WTC11 (cell line): Measurements from ENCODE around the gene KRCC1. TPM values are rescaled to one million over a fixed set of nuclear protein-coding genes. Genes with fewer than 3 reads are reported as not detected.

Source experiments
- ATAC-seq: fragments of 200-7000 bp; cut with Tn5 transposase; 2 replicates; pipeline ENCODE4 v1.10.0; 2021; ENCODE audit warnings: mild to moderate bottlenecking, moderate library complexity
- CTCF ChIA-PET: fragments of 300-600 bp; sonication (Branson Sonifier 250); formaldehyde crosslinking; loops from one replicate; lab custom pipeline; 2021; ENCODE audit warnings: antibody characterized with exemption; lab: Charles Lee
- POLR2A ChIA-PET: fragments of 350-600 bp; sonication (Branson Sonifier 250); formaldehyde crosslinking; loops from one replicate; lab custom pipeline; 2021; ENCODE audit warnings: antibody characterized with exemption; lab: Charles Lee
- DNase-seq: peaks from one replicate; pipeline ENCODE4 v3.0.0; 2021; ENCODE audit warnings: low spot score
- H3K27ac Mint-ChIP-seq: 2 replicates; pipeline ENCODE4 v1.8.0; 2021; ENCODE audit warnings: mixed read lengths
- H3K27me3 Mint-ChIP-seq: 2 replicates; pipeline ENCODE4 v1.8.0; 2021; ENCODE audit warnings: low read depth, mild to moderate bottlenecking, moderate library complexity, mixed read lengths
- H3K36me3 Mint-ChIP-seq: 2 replicates; pipeline ENCODE4 v1.8.0; 2021; ENCODE audit warnings: mixed read lengths
- H3K4me1 Mint-ChIP-seq: 2 replicates; pipeline ENCODE4 v1.8.0; 2022; ENCODE audit warnings: mixed read lengths
- H3K4me3 Mint-ChIP-seq: 2 replicates; pipeline ENCODE4 v1.8.0; 2021; ENCODE audit warnings: mild to moderate bottlenecking, moderate library complexity, mixed read lengths
- H3K9me3 Mint-ChIP-seq: 2 replicates; pipeline ENCODE4 v1.8.0; 2021; ENCODE audit warnings: mixed read lengths
- CREM ChIP-seq: sonication (generic); formaldehyde crosslinking; IDR thresholded peaks from 2 replicates; pipeline ENCODE4 v1.8.1; 2022; ENCODE audit warnings: mild to moderate bottlenecking, missing genetic modification reagents, moderate library complexity
- EMX1 ChIP-seq: fragments of 250-450 bp; sonication (Bioruptor Pico); IDR thresholded peaks from 2 replicates; pipeline ENCODE4 v1.8.0; 2021; ENCODE audit warnings: mild to moderate bottlenecking
- FOXJ3 ChIP-seq: sonication (generic); formaldehyde crosslinking; IDR thresholded peaks from 2 replicates; pipeline ENCODE4 v1.9.0; 2021; ENCODE audit warnings: missing genetic modification reagents, mild to moderate bottlenecking, borderline replicate concordance
- GTF2I ChIP-seq: fragments of 250-450 bp; sonication (Bioruptor Pico); conservative IDR thresholded peaks from 2 replicates; pipeline ENCODE4 v1.4.0; 2021; ENCODE audit warnings: mild to moderate bottlenecking
- MYBL2 ChIP-seq: sonication (generic); formaldehyde crosslinking; IDR thresholded peaks from 2 replicates; pipeline ENCODE4 v1.8.1; 2023; ENCODE audit warnings: mild to moderate bottlenecking, moderate library complexity, missing genetic modification reagents
- NFE2L1 ChIP-seq: sonication (generic); formaldehyde crosslinking; IDR thresholded peaks from 2 replicates; pipeline ENCODE4 v1.8.1; 2023; ENCODE audit warnings: missing genetic modification reagents
- NFYB ChIP-seq: sonication (generic); formaldehyde crosslinking; conservative IDR thresholded peaks from 2 replicates; pipeline ENCODE4 v1.8.0; 2022; ENCODE audit warnings: low read depth, missing genetic modification reagents
- NR1H2 ChIP-seq: sonication (generic); formaldehyde crosslinking; IDR thresholded peaks from 2 replicates; pipeline ENCODE4 v1.9.0; 2021; ENCODE audit warnings: mild to moderate bottlenecking, moderate library complexity, missing genetic modification reagents
- NR2C2 ChIP-seq: sonication (generic); formaldehyde crosslinking; IDR thresholded peaks from 2 replicates; pipeline ENCODE4 v1.8.0; 2022; ENCODE audit warnings: mild to moderate bottlenecking, missing genetic modification reagents
- OVOL2 ChIP-seq: fragments of 250-450 bp; sonication (Bioruptor Pico); IDR thresholded peaks from 2 replicates; pipeline ENCODE4 v1.9.0; 2021; ENCODE audit warnings: mild to moderate bottlenecking, borderline replicate concordance
- SOX15 ChIP-seq: fragments of 250-450 bp; sonication (Bioruptor Pico); IDR thresholded peaks from 2 replicates; pipeline ENCODE4 v1.9.0; 2021; ENCODE audit warnings: mild to moderate bottlenecking
- TCF7 ChIP-seq: sonication (generic); formaldehyde crosslinking; IDR thresholded peaks from 2 replicates; pipeline ENCODE4 v1.8.0; 2022; ENCODE audit warnings: mild to moderate bottlenecking, low read depth, missing genetic modification reagents, moderate library complexity
- TEAD1 ChIP-seq: sonication (generic); formaldehyde crosslinking; IDR thresholded peaks from 2 replicates; pipeline ENCODE4 v1.8.0; 2022; ENCODE audit warnings: mild to moderate bottlenecking, missing genetic modification reagents
- ZNF263 ChIP-seq: sonication (generic); formaldehyde crosslinking; IDR thresholded peaks from 2 replicates; pipeline ENCODE4 v1.8.1; 2022; ENCODE audit warnings: low read depth, mild to moderate bottlenecking, moderate library complexity, missing genetic modification reagents
- ZNF423 ChIP-seq: fragments of 250-450 bp; sonication (Bioruptor Pico); IDR thresholded peaks from 2 replicates; pipeline ENCODE4 v2.1.2; 2022; ENCODE audit warnings: mild to moderate bottlenecking, moderate library complexity
- total RNA-seq: library from RNA; stranded (reverse); gene quantifications from 3 replicates; pipeline ENCODE4 v1.2.3, GENCODE V29; 2021
- TF ChIP-seq, protein P1 (sequence below): sonication (generic); formaldehyde crosslinking; IDR thresholded peaks from 2 replicates; pipeline ENCODE4 v1.8.1; 2022; ENCODE audit warnings: low read depth, mild to moderate bottlenecking, moderate library complexity, missing genetic modification reagents, borderline replicate concordance
- TF ChIP-seq, protein P2 (sequence below): fragments of 250-450 bp; sonication (Bioruptor Pico); IDR thresholded peaks from 2 replicates; pipeline ENCODE4 v1.8.0; 2021; ENCODE audit warnings: mild to moderate bottlenecking
- TF ChIP-seq, protein P3 (sequence below): sonication (generic); formaldehyde crosslinking; IDR thresholded peaks from 2 replicates; pipeline ENCODE4 v1.8.0; 2022; ENCODE audit warnings: mild to moderate bottlenecking, missing genetic modification reagents
- TF ChIP-seq, protein P4 (sequence below): sonication (generic); formaldehyde crosslinking; IDR thresholded peaks from 2 replicates; pipeline ENCODE4 v1.8.0; 2022; ENCODE audit warnings: missing genetic modification reagents
- TF ChIP-seq, protein P5 (sequence below): sonication (generic); formaldehyde crosslinking; conservative IDR thresholded peaks from 2 replicates; pipeline ENCODE4 v1.8.1; 2023; ENCODE audit warnings: mild to moderate bottlenecking, low read depth, missing genetic modification reagents, moderate library complexity
- TF ChIP-seq, protein P6 (sequence below): sonication (generic); formaldehyde crosslinking; IDR thresholded peaks from 2 replicates; pipeline ENCODE4 v1.8.1; 2022; ENCODE audit warnings: mild to moderate bottlenecking, missing genetic modification reagents, moderate library complexity, borderline replicate concordance
- TF ChIP-seq, protein P7 (sequence below): sonication (generic); formaldehyde crosslinking; conservative IDR thresholded peaks from 2 replicates; pipeline ENCODE4 v1.8.1; 2022; ENCODE audit warnings: mild to moderate bottlenecking, missing genetic modification reagents

Gene KRCC1
- total RNA-seq, 1 experiment from 2014 or later, result 7.6 TPM

DNA sequence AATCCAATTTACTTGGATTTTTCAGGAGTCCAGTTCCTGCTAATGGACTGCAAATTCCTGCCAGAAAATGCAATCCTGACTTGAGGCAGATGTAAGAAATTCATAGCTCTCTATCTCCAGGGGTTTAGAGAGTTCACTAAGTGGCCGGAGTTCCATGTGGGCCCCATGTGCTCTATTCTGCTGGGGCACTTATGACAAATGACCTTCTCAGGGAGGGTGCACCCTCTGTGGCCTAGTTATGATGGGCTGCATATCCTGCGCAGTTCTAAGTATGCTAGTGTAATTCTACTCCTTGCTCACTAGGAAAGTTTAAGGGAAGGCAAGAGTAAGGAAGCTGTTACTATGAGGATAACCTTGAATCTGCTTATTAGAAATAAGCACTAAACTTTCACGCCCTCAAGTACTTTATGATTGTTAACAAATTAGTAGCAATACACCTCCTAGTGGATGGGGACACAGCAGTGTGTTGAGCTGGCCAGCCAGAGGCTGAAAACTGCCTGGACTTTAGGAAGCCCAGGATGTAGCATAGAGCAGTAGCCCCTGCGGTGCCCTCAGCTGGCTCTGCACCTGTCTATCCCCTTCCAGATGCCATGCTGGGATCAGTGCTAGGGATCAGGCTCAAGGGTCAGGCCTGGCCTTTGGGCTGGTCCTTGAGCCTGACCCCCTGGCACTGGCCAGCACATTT, 26.5 kb upstream of the KRCC1 start:
- ATAC-seq (peak; percentile 46), DNase-seq (no peak)
- Mint-ChIP-seq H3K36me3 (no peaks in the 10 kb centered on the region), H3K27ac (no peak overlapping the region), H3K4me1 (peaks cover 21% of the 10 kb centered on the region), H3K4me3 (no peak overlapping the region), H3K27me3 (no peaks in the 10 kb centered on the region; the same call in 1 of the 2 replicates), H3K9me3 (no peaks in the 10 kb centered on the region)
- ChIA-PET CTCF (interaction anchor here (0.5 to 2.9 kb wide), 4 partner anchors 22 to 268 kb away, joined by 3 to 33 read pairs (median 4); no protein-coding TSS in a partner anchor), POLR2A (interaction anchor here (1.2 kb wide), 1 partner anchor 22 kb away, joined by 5 read pairs; no protein-coding TSS in a partner anchor)
- TF ChIP-seq ZNF423 (CRISPR knock-in tag), result no peak
- TF ChIP-seq, protein P1, sequence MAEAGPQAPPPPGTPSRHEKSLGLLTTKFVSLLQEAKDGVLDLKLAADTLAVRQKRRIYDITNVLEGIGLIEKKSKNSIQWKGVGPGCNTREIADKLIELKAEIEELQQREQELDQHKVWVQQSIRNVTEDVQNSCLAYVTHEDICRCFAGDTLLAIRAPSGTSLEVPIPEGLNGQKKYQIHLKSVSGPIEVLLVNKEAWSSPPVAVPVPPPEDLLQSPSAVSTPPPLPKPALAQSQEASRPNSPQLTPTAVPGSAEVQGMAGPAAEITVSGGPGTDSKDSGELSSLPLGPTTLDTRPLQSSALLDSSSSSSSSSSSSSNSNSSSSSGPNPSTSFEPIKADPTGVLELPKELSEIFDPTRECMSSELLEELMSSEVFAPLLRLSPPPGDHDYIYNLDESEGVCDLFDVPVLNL (CRISPR knock-in tag), result no peak
- no peak for TF ChIP-seq MYBL2 (CRISPR knock-in tag)

DNA sequence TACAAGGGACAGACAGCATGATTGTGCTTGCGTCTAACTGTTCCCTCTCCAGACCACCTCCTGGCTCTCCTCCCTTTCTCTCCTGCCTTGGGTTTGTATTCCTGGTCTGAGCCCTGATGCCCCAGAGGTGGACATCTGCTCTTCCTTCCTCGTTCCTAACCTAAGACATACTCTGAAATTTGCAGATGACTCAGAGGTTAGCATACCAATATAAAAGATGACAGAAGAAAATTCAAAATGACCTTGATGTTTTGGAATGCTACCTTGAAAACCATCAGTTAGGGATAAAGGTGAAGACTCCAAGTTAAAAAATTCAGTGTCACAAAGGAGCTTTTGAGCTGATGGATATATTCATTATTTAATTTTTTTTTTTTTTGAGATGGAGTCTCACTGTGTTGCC, 25.0 kb upstream of the KRCC1 start:
- Mint-ChIP-seq H3K27ac (no peak overlapping the region), H3K9me3 (no peaks in the 10 kb centered on the region), H3K4me1 (peaks cover 21% of the 10 kb centered on the region)
- no peak for DNase-seq
- CTCF ChIA-PET, result no interaction called here
- TF ChIP-seq NFYB (CRISPR knock-in tag) (no peak), TEAD1 (CRISPR knock-in tag) (no peak), OVOL2 (CRISPR knock-in tag) (no peak), TCF7 (CRISPR knock-in tag) (no peak), NR1H2 (no peak), GTF2I (CRISPR knock-in tag) (no peak), NR2C2 (CRISPR knock-in tag) (no peak), ZNF263 (CRISPR knock-in tag) (no peak), FOXJ3 (CRISPR knock-in tag) (no peak), SOX15 (CRISPR knock-in tag) (no peak), EMX1 (CRISPR knock-in tag) (no peak), NFE2L1 (CRISPR knock-in tag) (no peak), CREM (CRISPR knock-in tag) (no peak)
- TF ChIP-seq, protein P2, sequence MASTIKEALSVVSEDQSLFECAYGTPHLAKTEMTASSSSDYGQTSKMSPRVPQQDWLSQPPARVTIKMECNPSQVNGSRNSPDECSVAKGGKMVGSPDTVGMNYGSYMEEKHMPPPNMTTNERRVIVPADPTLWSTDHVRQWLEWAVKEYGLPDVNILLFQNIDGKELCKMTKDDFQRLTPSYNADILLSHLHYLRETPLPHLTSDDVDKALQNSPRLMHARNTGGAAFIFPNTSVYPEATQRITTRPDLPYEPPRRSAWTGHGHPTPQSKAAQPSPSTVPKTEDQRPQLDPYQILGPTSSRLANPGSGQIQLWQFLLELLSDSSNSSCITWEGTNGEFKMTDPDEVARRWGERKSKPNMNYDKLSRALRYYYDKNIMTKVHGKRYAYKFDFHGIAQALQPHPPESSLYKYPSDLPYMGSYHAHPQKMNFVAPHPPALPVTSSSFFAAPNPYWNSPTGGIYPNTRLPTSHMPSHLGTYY (CRISPR knock-in tag), result no peak
- TF ChIP-seq, protein P3, sequence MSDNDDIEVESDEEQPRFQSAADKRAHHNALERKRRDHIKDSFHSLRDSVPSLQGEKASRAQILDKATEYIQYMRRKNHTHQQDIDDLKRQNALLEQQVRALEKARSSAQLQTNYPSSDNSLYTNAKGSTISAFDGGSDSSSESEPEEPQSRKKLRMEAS (CRISPR knock-in tag), result no peak
- TF ChIP-seq, protein P4, sequence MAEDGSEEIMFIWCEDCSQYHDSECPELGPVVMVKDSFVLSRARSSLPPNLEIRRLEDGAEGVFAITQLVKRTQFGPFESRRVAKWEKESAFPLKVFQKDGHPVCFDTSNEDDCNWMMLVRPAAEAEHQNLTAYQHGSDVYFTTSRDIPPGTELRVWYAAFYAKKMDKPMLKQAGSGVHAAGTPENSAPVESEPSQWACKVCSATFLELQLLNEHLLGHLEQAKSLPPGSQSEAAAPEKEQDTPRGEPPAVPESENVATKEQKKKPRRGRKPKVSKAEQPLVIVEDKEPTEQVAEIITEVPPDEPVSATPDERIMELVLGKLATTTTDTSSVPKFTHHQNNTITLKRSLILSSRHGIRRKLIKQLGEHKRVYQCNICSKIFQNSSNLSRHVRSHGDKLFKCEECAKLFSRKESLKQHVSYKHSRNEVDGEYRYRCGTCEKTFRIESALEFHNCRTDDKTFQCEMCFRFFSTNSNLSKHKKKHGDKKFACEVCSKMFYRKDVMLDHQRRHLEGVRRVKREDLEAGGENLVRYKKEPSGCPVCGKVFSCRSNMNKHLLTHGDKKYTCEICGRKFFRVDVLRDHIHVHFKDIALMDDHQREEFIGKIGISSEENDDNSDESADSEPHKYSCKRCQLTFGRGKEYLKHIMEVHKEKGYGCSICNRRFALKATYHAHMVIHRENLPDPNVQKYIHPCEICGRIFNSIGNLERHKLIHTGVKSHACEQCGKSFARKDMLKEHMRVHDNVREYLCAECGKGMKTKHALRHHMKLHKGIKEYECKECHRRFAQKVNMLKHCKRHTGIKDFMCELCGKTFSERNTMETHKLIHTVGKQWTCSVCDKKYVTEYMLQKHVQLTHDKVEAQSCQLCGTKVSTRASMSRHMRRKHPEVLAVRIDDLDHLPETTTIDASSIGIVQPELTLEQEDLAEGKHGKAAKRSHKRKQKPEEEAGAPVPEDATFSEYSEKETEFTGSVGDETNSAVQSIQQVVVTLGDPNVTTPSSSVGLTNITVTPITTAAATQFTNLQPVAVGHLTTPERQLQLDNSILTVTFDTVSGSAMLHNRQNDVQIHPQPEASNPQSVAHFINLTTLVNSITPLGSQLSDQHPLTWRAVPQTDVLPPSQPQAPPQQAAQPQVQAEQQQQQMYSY (CRISPR knock-in tag), result no peak
- TF ChIP-seq, protein P5, sequence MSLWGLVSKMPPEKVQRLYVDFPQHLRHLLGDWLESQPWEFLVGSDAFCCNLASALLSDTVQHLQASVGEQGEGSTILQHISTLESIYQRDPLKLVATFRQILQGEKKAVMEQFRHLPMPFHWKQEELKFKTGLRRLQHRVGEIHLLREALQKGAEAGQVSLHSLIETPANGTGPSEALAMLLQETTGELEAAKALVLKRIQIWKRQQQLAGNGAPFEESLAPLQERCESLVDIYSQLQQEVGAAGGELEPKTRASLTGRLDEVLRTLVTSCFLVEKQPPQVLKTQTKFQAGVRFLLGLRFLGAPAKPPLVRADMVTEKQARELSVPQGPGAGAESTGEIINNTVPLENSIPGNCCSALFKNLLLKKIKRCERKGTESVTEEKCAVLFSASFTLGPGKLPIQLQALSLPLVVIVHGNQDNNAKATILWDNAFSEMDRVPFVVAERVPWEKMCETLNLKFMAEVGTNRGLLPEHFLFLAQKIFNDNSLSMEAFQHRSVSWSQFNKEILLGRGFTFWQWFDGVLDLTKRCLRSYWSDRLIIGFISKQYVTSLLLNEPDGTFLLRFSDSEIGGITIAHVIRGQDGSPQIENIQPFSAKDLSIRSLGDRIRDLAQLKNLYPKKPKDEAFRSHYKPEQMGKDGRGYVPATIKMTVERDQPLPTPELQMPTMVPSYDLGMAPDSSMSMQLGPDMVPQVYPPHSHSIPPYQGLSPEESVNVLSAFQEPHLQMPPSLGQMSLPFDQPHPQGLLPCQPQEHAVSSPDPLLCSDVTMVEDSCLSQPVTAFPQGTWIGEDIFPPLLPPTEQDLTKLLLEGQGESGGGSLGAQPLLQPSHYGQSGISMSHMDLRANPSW, result no peak
- TF ChIP-seq, protein P6, sequence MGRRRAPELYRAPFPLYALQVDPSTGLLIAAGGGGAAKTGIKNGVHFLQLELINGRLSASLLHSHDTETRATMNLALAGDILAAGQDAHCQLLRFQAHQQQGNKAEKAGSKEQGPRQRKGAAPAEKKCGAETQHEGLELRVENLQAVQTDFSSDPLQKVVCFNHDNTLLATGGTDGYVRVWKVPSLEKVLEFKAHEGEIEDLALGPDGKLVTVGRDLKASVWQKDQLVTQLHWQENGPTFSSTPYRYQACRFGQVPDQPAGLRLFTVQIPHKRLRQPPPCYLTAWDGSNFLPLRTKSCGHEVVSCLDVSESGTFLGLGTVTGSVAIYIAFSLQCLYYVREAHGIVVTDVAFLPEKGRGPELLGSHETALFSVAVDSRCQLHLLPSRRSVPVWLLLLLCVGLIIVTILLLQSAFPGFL (CRISPR knock-in tag), result no peak
- TF ChIP-seq, protein P7, sequence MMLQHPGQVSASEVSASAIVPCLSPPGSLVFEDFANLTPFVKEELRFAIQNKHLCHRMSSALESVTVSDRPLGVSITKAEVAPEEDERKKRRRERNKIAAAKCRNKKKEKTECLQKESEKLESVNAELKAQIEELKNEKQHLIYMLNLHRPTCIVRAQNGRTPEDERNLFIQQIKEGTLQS (CRISPR knock-in tag), result no peak
- TF ChIP-seq, all 79 proteins: peak for 0
- Mint-ChIP-seq H3K4me3 (no peak overlapping the region), H3K27me3 (no peaks in the 10 kb centered on the region; the same call in 1 of the 2 replicates), H3K36me3 (no peaks in the 10 kb centered on the region)
- no peak for ATAC-seq
- POLR2A ChIA-PET, result no interaction called here
